HG03469 (cell line): ENCODE data around the gene SLC17A4.

ENCODE experiments used
- ATAC-seq: cut with Tn5 transposase; IDR thresholded peaks from one replicate; pipeline ENCODE4 v1.9.1; 2021; ENCODE audit warnings: mild to moderate bottlenecking, moderate library complexity, moderate number of reproducible peaks; ENCODE audit not compliant: unreplicated experiment

SLC17A4 gene

DNA sequence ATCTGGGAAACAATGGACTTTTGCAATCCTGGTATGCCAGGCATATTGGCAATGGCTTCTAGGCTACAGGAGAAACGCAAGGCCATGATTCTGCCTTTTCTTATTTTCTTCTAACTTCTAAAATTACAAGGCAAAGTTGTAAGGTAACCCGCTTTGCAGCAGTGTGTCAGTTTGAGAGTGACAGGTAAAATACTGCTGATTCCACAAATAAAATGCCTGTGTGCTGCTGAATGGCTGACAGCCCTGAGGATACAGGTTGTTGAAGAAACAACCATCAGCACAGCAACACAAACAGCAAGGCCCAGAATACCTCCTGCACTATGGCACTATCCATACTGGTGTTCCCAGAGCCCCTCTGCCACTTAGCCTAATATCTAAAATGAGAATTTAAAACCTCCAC lies 40.2 kb downstream of the SLC17A4 start:
- no peak for ATAC-seq

DNA sequence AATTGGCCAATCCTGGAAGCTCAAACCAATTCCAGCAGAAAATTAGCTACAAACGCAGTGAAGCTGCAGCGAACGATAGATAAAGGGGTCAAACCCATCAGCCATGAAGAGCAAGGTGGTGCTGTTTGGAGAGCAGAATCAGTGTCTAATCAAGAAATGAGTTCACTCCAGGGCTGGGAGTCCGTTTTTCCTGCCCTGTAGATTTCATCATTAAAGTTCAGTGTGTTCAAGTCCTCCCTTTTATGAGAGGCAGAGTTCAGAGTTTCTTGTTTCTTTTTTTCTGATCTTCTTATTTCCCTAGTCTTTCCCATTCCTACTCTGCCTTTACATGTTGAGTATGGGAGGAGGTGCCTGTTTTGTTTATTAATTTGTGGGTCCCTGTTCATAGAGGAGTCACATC lies 46.9 kb downstream of the SLC17A4 start:
- ATAC-seq = no peak

DNA sequence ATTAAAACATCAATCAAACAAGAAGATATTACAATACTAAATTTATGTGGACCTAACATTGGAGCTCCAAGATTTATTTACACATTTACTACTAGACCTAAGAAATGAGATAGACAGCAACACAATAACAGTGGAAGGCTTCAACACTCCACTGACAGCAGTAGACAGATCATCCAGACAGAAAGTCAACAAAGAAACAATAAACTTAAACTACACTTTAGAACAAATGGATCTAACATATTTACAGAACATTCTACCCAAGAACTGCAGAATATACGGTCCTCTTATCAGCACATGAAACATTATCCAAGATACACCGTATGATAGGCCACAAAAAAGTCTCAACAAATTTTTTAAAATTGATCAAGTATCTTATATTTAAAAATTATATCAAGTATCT lies 50.3 kb downstream of the SLC17A4 start:
- no peak for ATAC-seq

DNA sequence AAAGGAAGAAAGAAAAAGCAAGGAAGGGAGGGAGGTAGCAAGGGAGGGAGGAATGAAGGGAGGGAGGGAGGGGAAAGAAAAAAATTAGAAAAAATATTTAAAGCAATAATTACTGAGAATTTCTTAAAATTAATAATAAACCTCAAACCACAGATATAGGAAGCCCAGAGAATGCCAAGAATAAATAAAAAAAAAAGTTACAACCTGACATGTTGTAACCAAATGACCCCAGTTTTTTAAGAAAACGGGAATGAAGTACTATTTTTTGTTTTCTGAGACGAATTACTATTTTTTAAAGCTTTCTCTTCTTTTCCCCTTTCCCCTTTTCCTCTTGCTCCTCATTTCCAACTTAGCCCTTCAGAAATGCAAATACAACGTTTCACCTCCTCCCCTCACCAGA lies 60.7 kb downstream of the SLC17A4 start:
- ATAC-seq = no peak

DNA sequence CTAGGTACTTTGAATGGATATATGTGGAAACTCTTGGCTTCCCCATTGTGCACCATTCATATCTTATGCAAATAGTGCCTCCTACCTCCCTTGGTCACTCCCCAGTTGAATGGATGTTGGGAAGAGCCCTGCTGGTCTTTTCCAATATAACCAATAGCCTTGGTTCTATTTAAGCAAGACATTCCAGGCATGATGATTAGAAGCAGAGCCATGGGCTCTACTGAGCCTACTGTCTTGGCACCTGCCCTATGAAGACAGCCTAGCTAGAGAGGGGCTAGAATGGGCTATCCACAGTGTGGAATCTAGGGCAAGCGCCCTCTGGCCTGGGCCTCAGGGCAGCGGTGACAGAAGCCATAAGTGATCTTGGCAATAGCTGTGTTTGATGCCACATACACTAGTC lies 61.7 kb downstream of the SLC17A4 start:
- no peak for ATAC-seq

DNA sequence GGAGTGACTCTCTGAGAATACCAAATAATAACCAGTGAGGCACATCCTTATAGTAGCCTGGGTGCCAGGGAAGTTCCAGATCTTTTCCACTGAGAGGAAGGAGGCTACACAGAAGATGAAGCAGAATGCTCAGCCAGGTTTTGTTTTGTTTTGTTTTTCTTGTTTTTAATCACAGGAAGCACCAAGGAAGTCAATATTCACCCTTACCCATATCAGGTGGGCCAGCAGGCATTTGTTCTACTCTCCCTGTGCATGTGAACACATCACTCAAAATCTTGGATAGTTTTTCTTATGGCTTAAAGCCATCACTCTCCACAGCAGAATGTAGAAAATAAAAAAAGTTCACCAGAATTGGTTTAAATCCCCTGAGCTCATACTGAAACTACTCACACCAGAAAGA lies 66.8 kb downstream of the SLC17A4 start:
- ATAC-seq = no peak

DNA sequence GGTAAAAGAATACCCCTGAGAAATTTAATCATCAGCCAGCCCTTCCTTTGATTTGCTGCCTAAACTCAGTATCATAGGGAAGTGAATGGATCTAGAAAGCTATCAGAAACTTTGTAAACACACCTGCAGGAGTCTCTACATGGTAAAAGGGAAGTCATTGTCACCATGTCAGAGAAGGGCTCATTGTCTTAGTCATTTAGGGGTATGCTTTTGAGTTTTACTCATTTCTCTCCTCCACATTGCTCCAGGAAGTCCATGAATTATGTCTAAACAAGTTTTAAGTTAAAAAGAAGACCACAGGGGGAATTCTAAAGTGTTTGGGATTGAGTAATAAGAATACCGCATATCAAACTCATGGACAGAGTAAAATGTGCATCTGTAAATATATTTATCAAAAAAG lies 74.8 kb downstream of the SLC17A4 start:
- no peak for ATAC-seq

DNA sequence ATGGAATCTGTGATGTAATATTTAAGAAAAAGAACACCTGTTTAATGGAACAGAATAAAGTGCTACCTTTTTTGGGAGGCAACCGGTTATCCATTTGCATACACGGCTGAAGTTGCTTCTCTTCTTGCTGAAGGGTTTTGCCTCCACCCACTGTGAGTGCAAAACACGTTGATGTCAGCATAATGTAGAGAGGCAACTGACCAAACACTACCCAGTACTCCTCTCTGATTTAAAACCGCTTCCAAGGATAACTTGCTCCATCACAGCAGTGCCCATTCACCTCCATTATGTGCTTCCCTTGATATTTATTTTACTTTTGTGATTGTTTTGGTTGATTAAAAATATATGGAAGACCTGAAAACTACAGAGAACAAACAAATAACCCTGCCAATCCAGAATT lies 75.9 kb downstream of the SLC17A4 start:
- ATAC-seq = no peak
